ENCODE results near the gene C19orf12.

C19orf12 gene

GRCh38 chr19:29695765-29696564, 19.1 kb downstream of the C19orf12 start:
- no peak for DNase-seq

GRCh38 chr19:29694669-29695627, 20.1 kb downstream of the C19orf12 start:
- DNase-seq, result peak; percentile 71

GRCh38 chr19:29694161-29694560, 20.9 kb downstream of the C19orf12 start:
- no peak for DNase-seq

- DNase-seq, result no peak
Measured at GRCh38 chr19:29690842-29691241, 24.2 kb downstream of the C19orf12 start.

- DNase-seq, result no peak
Measured at GRCh38 chr19:29687897-29688728, 26.9 kb downstream of the C19orf12 start.

- no peak for DNase-seq
Measured at GRCh38 chr19:29687244-29687896, 27.7 kb downstream of the C19orf12 start.

- DNase-seq, result no peak
Measured at GRCh38 chr19:29686285-29686805, 28.7 kb downstream of the C19orf12 start.

- DNase-seq, result no peak
Measured at GRCh38 chr19:29685326-29685725, 29.7 kb downstream of the C19orf12 start.

GRCh38 chr19:29683009-29683408, 32.1 kb downstream of the C19orf12 start:
- no peak for DNase-seq

- no peak for DNase-seq
Measured at GRCh38 chr19:29682236-29682895, 32.7 kb downstream of the C19orf12 start.

GRCh38 chr19:29681422-29682235, 33.4 kb downstream of the C19orf12 start:
- peak; percentile 75 for DNase-seq

- no peak for DNase-seq
Measured at GRCh38 chr19:29680937-29681336, 34.1 kb downstream of the C19orf12 start.

- no peak for DNase-seq
Measured at GRCh38 chr19:29680447-29680846, 34.6 kb downstream of the C19orf12 start.

- no peak for DNase-seq
Measured at GRCh38 chr19:29679598-29680210, 35.4 kb downstream of the C19orf12 start.

GRCh38 chr19:29678484-29679106, 36.5 kb downstream of the C19orf12 start:
- no peak for DNase-seq

- no peak for DNase-seq
Measured at GRCh38 chr19:29677001-29677817, 37.9 kb downstream of the C19orf12 start.

- no peak for DNase-seq
Measured at GRCh38 chr19:29676586-29676985, 38.5 kb downstream of the C19orf12 start.

- DNase-seq, result no peak
Measured at GRCh38 chr19:29675650-29676186, 39.3 kb downstream of the C19orf12 start.
